Urinary bladder (tissue), 4 donors: ENCODE measurements around the gene PNISR. TPM values are rescaled to one million over a fixed set of nuclear protein-coding genes. Genes with fewer than 3 reads are reported as not detected.

ENCODE experiments used
- DNase-seq: peaks from one replicate; pipeline ENCODE4 v3.0.0-alpha.2; 2015; ENCODE audit errors: extremely low spot score
- H3K27ac ChIP-seq: one replicate; pipeline ENCODE4 v1.5.1; 2013; ENCODE audit warnings: low read depth, mild to moderate bottlenecking, moderate library complexity
- H3K36me3 ChIP-seq: one replicate; pipeline ENCODE4 v1.6.1; 2013; ENCODE audit warnings: mild to moderate bottlenecking, moderate library complexity; ENCODE audit not compliant: insufficient read depth
- H3K4me1 ChIP-seq: one replicate; pipeline ENCODE4 v1.6.1; 2013; ENCODE audit warnings: mild to moderate bottlenecking, moderate library complexity; ENCODE audit not compliant: insufficient read depth
- H3K4me3 ChIP-seq: one replicate; pipeline ENCODE4 v1.5.1; 2013; ENCODE audit warnings: low read depth, low read length
- WGBS: extraction: QIAGEN DNeasy Blood & Tissue Kit; methylation state at CpG from one replicate; pipeline ENCODE4 v1.1.7; 2013; 5-methylcytosine and 5-hydroxymethylcytosine counted together
- polyA plus RNA-seq: library from polyadenylated mRNA; stranded (reverse); fragments of 200-250 nt; gene quantifications from one replicate; pipeline ENCODE4 v1.2.3, GENCODE V29; 2013
- total RNA-seq: library from RNA; depleted of rRNA; stranded (reverse); fragments of >200 nt; gene quantifications from one replicate; pipeline ENCODE4 v1.2.3, GENCODE V29; 2014
- donor health status: healthy with polysubstance abuse.
- donor health status: healthy.

Gene PNISR
- total and polyA plus RNA-seq, 2 donors = 63.5 to 268 TPM

- no peak overlapping the region for H3K27ac ChIP-seq
- H3K4me1 ChIP-seq = no peaks in the 10 kb centered on the region
- H3K4me3 ChIP-seq = no peak overlapping the region
- H3K36me3 ChIP-seq = no peaks in the 10 kb centered on the region
- no peak for DNase-seq
Observed at GRCh38 chr6:99378636-99379035, 46.5 kb downstream of the PNISR start.

- no peak for DNase-seq
- H3K27ac ChIP-seq = no peak overlapping the region
- H3K36me3 ChIP-seq = no peaks in the 10 kb centered on the region
- no peaks in the 10 kb centered on the region for H3K4me1 ChIP-seq
- H3K4me3 ChIP-seq = no peak overlapping the region
Observed at GRCh38 chr6:99369533-99369932, 55.6 kb downstream of the PNISR start.

- WGBS = 96% methylated on average over 2 of the region's 2 CpGs
- no peak overlapping the region for H3K27ac ChIP-seq
- DNase-seq = no peak
- no peak overlapping the region for H3K4me3 ChIP-seq
- no peaks in the 10 kb centered on the region for H3K4me1 ChIP-seq
- H3K36me3 ChIP-seq = no peaks in the 10 kb centered on the region
Observed at GRCh38 chr6:99366852-99367251, 58.3 kb downstream of the PNISR start.

GRCh38 chr6:99364026-99364425 lies 61.1 kb downstream of the PNISR start:
- no peaks in the 10 kb centered on the region for H3K4me1 ChIP-seq
- no peak overlapping the region for H3K27ac ChIP-seq
- no peak overlapping the region for H3K4me3 ChIP-seq
- no peaks in the 10 kb centered on the region for H3K36me3 ChIP-seq
- 85% methylated on average over 5 of the region's 5 CpGs for WGBS
- DNase-seq = no peak

GRCh38 chr6:99362678-99363268 lies 62.3 kb downstream of the PNISR start:
- WGBS = 95% methylated on average over 1 of the region's 1 CpG
- DNase-seq = no peak
- no peak overlapping the region for H3K27ac ChIP-seq

GRCh38 chr6:99359800-99360199 lies 65.3 kb downstream of the PNISR start:
- H3K4me3 ChIP-seq = no peak overlapping the region
- H3K36me3 ChIP-seq = no peaks in the 10 kb centered on the region
- WGBS = 41% methylated on average over 1 of the region's 1 CpG

More at GRCh38 chr6:99362678-99363268, 62.3 kb downstream of the PNISR start:
- H3K4me3 ChIP-seq = no peak overlapping the region
- no peaks in the 10 kb centered on the region for H3K36me3 ChIP-seq
- H3K4me1 ChIP-seq = no peaks in the 10 kb centered on the region

GRCh38 chr6:99356641-99357040 lies 68.5 kb downstream of the PNISR start:
- Histone ChIP-seq H3K27ac (no peak overlapping the region), H3K36me3 (no peaks in the 10 kb centered on the region), H3K4me3 (no peak overlapping the region), H3K4me1 (no peaks in the 10 kb centered on the region)
- DNase-seq = no peak
- WGBS = 85% methylated on average over 1 of the region's 1 CpG

More at GRCh38 chr6:99359800-99360199, 65.3 kb downstream of the PNISR start:
- no peak for DNase-seq
- Histone ChIP-seq H3K27ac (no peak overlapping the region), H3K4me1 (no peaks in the 10 kb centered on the region)

- no peak overlapping the region for H3K27ac ChIP-seq
- no peaks in the 10 kb centered on the region for H3K36me3 ChIP-seq
- WGBS = 81% methylated on average over 4 of the region's 4 CpGs
- H3K4me1 ChIP-seq = no peaks in the 10 kb centered on the region
- no peak for DNase-seq
- H3K4me3 ChIP-seq = no peak overlapping the region
Observed at GRCh38 chr6:99354983-99355382, 70.1 kb downstream of the PNISR start.

- DNase-seq = no peak
- Histone ChIP-seq H3K4me3 (no peak overlapping the region), H3K4me1 (no peaks in the 10 kb centered on the region), H3K36me3 (no peaks in the 10 kb centered on the region), H3K27ac (no peak overlapping the region)
- 69% methylated on average over 9 of the region's 9 CpGs for WGBS
Observed at GRCh38 chr6:99353126-99353525, 72.0 kb downstream of the PNISR start.

GRCh38 chr6:99350573-99350972 lies 74.5 kb downstream of the PNISR start:
- no peak for DNase-seq
- H3K4me1 ChIP-seq = no peaks in the 10 kb centered on the region
- H3K36me3 ChIP-seq = no peaks in the 10 kb centered on the region
- WGBS = 31% methylated on average over 10 of the region's 10 CpGs
- H3K4me3 ChIP-seq = no peak overlapping the region
- no peak overlapping the region for H3K27ac ChIP-seq

GRCh38 chr6:99349171-99350141 lies 75.7 kb downstream of the PNISR start, which contains the start of gene FAXC:
TSS of gene FAXC (minus strand) at chr6:99349674. CDS start at chr6:99349372, 302 bp downstream.
- DNase-seq = no peak

GRCh38 chr6:99348288-99349170 lies 76.6 kb downstream of the PNISR start:
- 30% methylated on average over 25 of the region's 25 CpGs for WGBS
- Histone ChIP-seq H3K36me3 (no peaks in the 10 kb centered on the region), H3K27ac (no peak overlapping the region), H3K4me1 (no peaks in the 10 kb centered on the region), H3K4me3 (peak overlapping the region; percentile 76)
- DNase-seq = no peak

More at GRCh38 chr6:99349171-99350141, 75.7 kb downstream of the PNISR start, which contains the start of gene FAXC:
- Histone ChIP-seq H3K36me3 (no peaks in the 10 kb centered on the region), H3K4me1 (no peaks in the 10 kb centered on the region), H3K4me3 (peak within 1 kb of the TSS; percentile 76), H3K27ac (no peak within 1 kb of the TSS)
- WGBS = under 1% methylated on average over 108 of the region's 108 CpGs
